ENCODE data around the gene DCHS1. TPM values are rescaled to one million over a fixed set of nuclear protein-coding genes. Genes with fewer than 3 reads are reported as not detected.

DCHS1 gene
- total and polyA plus RNA-seq, 2 of the 13 experiments (the other 11 are each of a cell fraction or from before 2014, with no cell fraction given), result under 0.01 to 0.03 TPM

DNA sequence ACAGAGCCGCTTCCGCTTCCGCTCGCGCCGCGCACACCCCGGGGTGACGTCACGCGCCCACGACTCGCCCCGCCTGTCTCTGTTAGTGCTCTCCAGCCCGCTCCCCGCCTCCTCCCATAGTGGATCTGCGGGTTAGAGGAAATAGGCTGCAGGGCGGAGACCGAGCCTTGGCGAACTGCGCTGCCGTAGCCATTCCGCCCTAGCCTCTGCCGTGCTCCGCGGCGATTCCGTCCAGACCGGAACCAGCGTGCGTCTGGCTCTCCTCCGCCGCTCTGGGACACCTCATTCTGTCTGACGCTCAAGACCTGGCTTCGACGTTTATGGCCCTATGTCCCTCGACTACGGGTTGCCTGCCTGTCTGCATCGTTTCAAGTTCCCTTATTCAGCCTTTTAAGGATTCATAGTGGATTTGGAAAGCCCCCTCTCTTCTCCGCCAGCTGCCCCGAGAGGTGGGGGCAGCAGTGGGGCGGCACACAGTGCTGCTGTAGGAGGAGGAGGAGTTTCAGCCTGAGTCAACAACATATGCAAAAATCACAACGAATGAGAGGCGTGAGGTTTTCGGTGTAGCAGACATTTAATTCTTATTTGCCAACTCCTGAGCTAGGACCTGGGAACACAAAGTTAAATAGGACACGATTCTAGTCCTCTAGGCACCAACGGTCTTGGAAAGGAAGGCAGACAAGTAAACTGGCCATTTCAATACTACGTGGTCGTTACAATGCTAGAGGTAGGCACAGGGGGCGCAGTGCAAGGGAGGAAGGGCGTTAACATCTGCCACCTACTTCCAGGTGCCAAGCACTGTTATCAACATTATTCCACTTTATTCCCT is 43.2 kb downstream of the DCHS1 start, which contains the start of gene TAF10 (continued):
- TF ChIP-seq, protein P1, sequence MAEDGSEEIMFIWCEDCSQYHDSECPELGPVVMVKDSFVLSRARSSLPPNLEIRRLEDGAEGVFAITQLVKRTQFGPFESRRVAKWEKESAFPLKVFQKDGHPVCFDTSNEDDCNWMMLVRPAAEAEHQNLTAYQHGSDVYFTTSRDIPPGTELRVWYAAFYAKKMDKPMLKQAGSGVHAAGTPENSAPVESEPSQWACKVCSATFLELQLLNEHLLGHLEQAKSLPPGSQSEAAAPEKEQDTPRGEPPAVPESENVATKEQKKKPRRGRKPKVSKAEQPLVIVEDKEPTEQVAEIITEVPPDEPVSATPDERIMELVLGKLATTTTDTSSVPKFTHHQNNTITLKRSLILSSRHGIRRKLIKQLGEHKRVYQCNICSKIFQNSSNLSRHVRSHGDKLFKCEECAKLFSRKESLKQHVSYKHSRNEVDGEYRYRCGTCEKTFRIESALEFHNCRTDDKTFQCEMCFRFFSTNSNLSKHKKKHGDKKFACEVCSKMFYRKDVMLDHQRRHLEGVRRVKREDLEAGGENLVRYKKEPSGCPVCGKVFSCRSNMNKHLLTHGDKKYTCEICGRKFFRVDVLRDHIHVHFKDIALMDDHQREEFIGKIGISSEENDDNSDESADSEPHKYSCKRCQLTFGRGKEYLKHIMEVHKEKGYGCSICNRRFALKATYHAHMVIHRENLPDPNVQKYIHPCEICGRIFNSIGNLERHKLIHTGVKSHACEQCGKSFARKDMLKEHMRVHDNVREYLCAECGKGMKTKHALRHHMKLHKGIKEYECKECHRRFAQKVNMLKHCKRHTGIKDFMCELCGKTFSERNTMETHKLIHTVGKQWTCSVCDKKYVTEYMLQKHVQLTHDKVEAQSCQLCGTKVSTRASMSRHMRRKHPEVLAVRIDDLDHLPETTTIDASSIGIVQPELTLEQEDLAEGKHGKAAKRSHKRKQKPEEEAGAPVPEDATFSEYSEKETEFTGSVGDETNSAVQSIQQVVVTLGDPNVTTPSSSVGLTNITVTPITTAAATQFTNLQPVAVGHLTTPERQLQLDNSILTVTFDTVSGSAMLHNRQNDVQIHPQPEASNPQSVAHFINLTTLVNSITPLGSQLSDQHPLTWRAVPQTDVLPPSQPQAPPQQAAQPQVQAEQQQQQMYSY (CRISPR knock-in tag; IDR thresholded peaks at IDR 0.05), result no peak
- TF ChIP-seq ZNF180 (CRISPR knock-in tag; IDR thresholded peaks at IDR 0.05; ENCODE audit: borderline replicate concordance, low read depth) (no peak), PHF8 (CRISPR knock-in tag; IDR thresholded peaks at IDR 0.05) (peak; percentile 67), KLF12 (CRISPR knock-in tag; IDR thresholded peaks at IDR 0.05; ENCODE audit: borderline replicate concordance) (no peak), LCORL (IDR thresholded peaks at IDR 0.05) (no peak), LCORL (CRISPR knock-in tag; IDR thresholded peaks at IDR 0.05) (peak; percentile 71), TOPORS (CRISPR knock-in tag; IDR thresholded peaks at IDR 0.05) (0 out of 2 replicates have a peak, but pooled peaks have one; percentile 52), PCBP1 (IDR thresholded peaks at IDR 0.05; ENCODE audit: borderline replicate concordance, low read depth, low read length) (no peak), ZFP90 (CRISPR knock-in tag; IDR thresholded peaks at IDR 0.05; ENCODE audit: borderline replicate concordance) (peak; percentile 72), SRSF9 (IDR thresholded peaks at IDR 0.05; ENCODE audit: borderline replicate concordance, insufficient read depth, low read depth, low read length, poor library complexity, severe bottlenecking) (no peak), CREM (IDR thresholded peaks at IDR 0.05) (peak; percentile 83), CREM (CRISPR knock-in tag; IDR thresholded peaks at IDR 0.05) (no peak), MBD4 (IDR thresholded peaks at IDR 0.05; ENCODE audit: borderline replicate concordance, low read length) (no peak), CREB1 (IDR thresholded peaks at IDR 0.05) (peak; percentile 99), CREB1 (CRISPR knock-in tag; IDR thresholded peaks at IDR 0.05) (peak; percentile 88), ARNTL (CRISPR knock-in tag; IDR thresholded peaks at IDR 0.05) (peak; percentile 79), ZNF781 (CRISPR knock-in tag; IDR thresholded peaks at IDR 0.05; ENCODE audit: borderline replicate concordance, not compliant biosample characterization) (peak; percentile 93), SALL2 (CRISPR knock-in tag; IDR thresholded peaks at IDR 0.05) (no peak), MAF1 (CRISPR knock-in tag; IDR thresholded peaks at IDR 0.05; ENCODE audit: borderline replicate concordance) (no peak), RCOR2 (CRISPR knock-in tag; IDR thresholded peaks at IDR 0.05) (no peak)
- TF ChIP-seq, protein P2, sequence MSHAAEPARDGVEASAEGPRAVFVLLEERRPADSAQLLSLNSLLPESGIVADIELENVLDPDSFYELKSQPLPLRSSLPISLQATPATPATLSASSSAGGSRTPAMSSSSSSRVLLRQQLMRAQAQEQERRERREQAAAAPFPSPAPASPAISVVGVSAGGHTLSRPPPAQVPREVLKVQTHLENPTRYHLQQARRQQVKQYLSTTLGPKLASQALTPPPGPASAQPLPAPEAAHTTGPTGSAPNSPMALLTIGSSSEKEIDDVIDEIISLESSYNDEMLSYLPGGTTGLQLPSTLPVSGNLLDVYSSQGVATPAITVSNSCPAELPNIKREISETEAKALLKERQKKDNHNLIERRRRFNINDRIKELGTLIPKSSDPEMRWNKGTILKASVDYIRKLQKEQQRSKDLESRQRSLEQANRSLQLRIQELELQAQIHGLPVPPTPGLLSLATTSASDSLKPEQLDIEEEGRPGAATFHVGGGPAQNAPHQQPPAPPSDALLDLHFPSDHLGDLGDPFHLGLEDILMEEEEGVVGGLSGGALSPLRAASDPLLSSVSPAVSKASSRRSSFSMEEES (CRISPR knock-in tag; IDR thresholded peaks at IDR 0.05), result peak; percentile 30; the same call in 1 of the 2 replicates
- TF ChIP-seq, protein P3, sequence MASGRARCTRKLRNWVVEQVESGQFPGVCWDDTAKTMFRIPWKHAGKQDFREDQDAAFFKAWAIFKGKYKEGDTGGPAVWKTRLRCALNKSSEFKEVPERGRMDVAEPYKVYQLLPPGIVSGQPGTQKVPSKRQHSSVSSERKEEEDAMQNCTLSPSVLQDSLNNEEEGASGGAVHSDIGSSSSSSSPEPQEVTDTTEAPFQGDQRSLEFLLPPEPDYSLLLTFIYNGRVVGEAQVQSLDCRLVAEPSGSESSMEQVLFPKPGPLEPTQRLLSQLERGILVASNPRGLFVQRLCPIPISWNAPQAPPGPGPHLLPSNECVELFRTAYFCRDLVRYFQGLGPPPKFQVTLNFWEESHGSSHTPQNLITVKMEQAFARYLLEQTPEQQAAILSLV (CRISPR knock-in tag; IDR thresholded peaks at IDR 0.05; ENCODE audit: borderline replicate concordance), result 0 out of 2 replicates have a peak, but pooled peaks have one; percentile 35
- TF ChIP-seq, protein P4, sequence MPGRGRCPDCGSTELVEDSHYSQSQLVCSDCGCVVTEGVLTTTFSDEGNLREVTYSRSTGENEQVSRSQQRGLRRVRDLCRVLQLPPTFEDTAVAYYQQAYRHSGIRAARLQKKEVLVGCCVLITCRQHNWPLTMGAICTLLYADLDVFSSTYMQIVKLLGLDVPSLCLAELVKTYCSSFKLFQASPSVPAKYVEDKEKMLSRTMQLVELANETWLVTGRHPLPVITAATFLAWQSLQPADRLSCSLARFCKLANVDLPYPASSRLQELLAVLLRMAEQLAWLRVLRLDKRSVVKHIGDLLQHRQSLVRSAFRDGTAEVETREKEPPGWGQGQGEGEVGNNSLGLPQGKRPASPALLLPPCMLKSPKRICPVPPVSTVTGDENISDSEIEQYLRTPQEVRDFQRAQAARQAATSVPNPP (CRISPR knock-in tag; IDR thresholded peaks at IDR 0.05), result peak; percentile 67; the same call in 1 of the 2 replicates
